NCI-H524 treated with DMSO at 0.1 percent for 48 hours (cell line): ENCODE measurements around the gene KIRREL1.

Experiments
- DNase-seq: peaks from one replicate; lab custom pipeline; 2025; lab: John Stamatoyannopoulos, UW

KIRREL1 gene

DNA sequence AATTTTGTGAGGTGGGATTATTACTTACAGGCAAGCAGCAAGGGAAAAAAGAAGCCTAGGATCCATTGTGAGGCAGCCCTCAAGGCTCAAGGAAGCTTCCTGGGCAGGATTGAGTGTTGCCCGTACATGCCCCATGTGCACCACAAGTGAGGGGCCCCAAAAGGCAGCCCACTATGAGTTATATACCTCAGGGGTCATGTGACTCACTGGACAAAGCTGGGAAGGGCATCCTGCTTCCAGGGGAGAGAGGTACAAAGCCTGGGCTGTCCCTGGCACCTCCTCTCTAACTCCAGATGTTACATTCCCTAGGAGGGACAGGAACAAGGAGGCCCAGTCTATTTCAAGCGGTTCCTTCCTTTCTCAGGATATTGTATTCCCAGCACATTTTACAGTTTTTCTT is 153.3 kb downstream of the KIRREL1 start:
- DNase-seq: no peak

DNA sequence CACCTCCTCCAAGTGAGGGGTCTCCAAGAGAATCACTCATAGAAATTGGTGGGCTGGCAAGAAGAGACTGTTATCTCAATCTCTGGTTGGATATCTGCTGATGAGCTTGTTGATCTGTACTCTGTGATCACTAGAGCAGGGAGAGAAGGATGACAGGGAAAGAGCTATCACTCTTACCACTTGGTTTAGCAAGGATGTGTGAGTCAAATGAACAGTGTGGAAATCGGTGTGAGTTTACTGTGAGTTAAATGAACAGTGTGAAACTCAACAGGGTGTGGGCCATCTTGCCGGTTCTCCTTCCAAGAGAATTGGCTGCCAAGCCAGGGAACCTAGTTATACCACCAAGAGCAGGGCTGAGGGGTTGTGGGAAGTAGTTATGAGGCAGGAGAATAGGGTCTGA is 154.0 kb downstream of the KIRREL1 start:
- no peak for DNase-seq

DNA sequence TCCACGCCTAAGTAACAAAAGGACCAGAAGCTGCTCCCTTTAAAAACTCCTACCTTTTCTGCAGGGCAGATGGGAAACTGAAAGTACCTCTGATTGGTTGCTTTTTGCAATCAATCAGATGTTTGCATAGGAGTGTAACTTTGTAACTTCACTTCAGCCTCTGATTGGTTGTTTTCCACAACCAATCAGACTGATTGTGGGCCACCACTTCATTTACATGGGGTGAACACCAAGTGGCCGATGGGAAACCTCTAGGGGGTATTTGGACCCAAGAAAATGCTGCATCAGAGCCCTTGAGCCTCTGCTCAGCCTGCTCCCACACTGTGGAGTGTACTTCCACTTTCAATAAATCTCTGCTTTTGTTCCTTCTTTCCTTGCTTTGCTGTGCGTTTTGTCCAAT is 154.4 kb downstream of the KIRREL1 start:
- no peak for DNase-seq

DNA sequence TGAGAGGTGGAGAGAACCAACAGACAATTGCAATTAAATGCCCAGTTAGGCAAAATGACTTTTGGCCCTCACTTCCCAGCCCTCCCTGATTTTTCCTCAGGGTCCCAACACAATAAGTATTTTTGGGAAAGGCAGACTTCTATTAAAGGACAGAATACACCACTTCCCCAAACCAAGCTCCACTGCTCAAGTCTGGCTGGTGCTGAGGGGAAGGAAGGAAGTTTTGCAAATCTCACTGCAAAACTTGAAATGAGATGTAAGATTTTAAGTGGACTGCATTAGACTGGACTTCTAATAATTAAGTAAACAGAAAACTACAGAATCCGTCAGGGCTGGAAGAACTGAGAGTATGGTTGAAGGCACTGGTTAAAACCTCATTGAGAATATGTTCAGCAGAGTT is 155.0 kb downstream of the KIRREL1 start:
- DNase-seq: no peak

DNA sequence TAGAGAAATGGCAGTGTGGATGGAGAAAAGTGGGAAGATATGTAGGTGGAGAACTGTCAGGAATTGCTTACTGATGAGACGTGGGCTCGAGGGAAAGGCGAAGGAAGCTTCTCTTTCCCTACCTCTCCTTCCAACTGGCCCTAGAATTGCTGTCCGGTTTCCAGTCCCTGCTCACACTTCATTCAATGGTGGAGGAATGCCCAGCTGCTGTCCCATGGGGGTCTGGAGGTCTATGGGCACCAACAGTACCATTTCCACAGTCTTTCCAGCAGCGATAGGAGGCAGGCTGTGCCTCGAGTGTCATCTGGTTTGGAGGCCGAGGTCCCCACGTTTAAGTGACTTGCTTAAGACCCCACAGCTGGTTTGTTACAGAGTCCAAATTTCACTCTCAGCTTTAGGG is 155.7 kb downstream of the KIRREL1 start:
- no peak for DNase-seq
